Left renal pelvis (tissue), 4 donors: ENCODE results near the gene MAGEL2. TPM values are rescaled to one million over a fixed set of nuclear protein-coding genes. Genes with fewer than 3 reads are reported as not detected.
"Not testable (repeated sequence)": the region's sequence is repeated elsewhere in the genome, so short reads cannot be mapped to it uniquely, and the experiment has no call there.

ENCODE experiments used
- DNase-seq, 4 donors: peaks; one replicate each; pipeline ENCODE4 v3.0.0-alpha.2; 2013; ENCODE audit warnings: low read depth in 4 of 4, low spot score in 3 of 4
- polyA plus RNA-seq, 4 donors: library from polyadenylated mRNA; unstranded; fragments of 120-200 nt; gene quantifications; one replicate each; pipeline ENCODE4 v1.2.1, GENCODE V29; 2013; ENCODE audit not compliant: insufficient read length in 4 of 4

The MAGEL2 gene
- polyA plus RNA-seq, 4 donors = 5.0 to 6.8 (median 5.1) TPM

GRCh38 chr15:23628612-23629233 is 18.9 kb downstream of the MAGEL2 start:
- no peak for DNase-seq

DNA sequence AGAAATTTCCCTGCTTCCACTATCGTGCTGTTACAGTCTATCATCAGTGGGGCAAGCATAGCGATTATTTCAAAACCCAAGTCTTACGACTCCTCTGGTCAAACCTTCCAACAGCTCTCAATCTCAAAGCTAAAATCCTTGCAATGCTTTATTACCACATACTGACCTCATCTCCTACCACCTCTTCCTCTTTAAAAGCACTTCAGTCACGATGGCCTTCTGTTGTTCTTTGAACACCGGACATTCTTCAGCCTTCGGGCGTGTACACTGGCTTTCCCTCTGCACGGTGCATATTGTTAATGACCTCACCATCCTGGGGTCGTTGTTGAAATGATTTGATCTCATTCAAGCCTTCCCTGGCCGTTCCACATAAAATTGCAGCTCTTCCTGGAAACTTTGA is 31.1 kb downstream of the MAGEL2 start:
- DNase-seq = no peak

GRCh38 chr15:23606226-23606625 is 41.4 kb downstream of the MAGEL2 start:
- DNase-seq = no peak

GRCh38 chr15:23602124-23602523 is 45.5 kb downstream of the MAGEL2 start:
- no peak for DNase-seq

- DNase-seq = no peak
Observed at GRCh38 chr15:23599053-23599452, 48.6 kb downstream of the MAGEL2 start.

GRCh38 chr15:23597278-23597677 is 50.4 kb downstream of the MAGEL2 start:
- not testable (repeated sequence) for DNase-seq

DNA sequence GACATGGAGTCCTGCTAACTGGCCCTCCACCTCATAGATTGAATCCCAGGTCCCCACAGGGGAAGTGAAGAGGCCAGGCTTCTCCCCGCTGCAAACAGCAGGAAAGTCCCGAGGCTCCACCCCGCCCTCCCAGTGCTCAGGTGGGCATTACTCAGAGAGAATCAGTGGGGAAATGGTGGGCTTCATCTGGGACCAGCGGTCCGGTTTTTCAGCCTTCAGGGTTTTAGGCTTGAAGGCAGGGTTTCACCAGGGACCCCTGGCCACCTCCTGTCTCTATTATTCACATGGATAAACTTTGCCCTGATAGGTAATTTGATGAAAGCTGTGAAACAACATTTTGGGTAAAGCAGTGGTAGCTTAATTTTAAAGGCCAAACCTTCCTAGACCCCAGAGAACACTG is 50.9 kb downstream of the MAGEL2 start:
- no peak for DNase-seq

GRCh38 chr15:23595368-23595767 is 52.3 kb downstream of the MAGEL2 start:
- no peak for DNase-seq

GRCh38 chr15:23594252-23594770 is 53.4 kb downstream of the MAGEL2 start:
- DNase-seq = no peak

Other genes starting within 250 kb of the MAGEL2 start
- not detected for gene GOLGA6L2, start 200.6 kb downstream of the MAGEL2 start, polyA plus RNA-seq
- gene MKRN3, start 82.2 kb downstream of the MAGEL2 start, polyA plus RNA-seq = 1 to 10 TPM in 3 of 4 donors, under 1 TPM in 1; 0.45 to 2.4 (median 1.6) TPM
- 100 to 1,000 TPM in 1 of 4 donors, 10 to 100 TPM in 3; 76.8 to 116 (median 83.9) TPM for gene NDN, start 39.4 kb upstream of the MAGEL2 start, polyA plus RNA-seq